WERI-Rb-1 (cell line): ENCODE results near the gene PDLIM3.

Experiments used
- DNase-seq: peaks from one replicate; pipeline ENCODE4 v3.0.0-alpha.2; 2020
- H3K27ac ChIP-seq: fragments of 250-450 bp; sonication (Bioruptor Pico); 2 replicates; pipeline ENCODE4 v1.5.1; 2020; ENCODE audit warnings: mild to moderate bottlenecking, moderate library complexity
- H3K27me3 ChIP-seq: fragments of 250-450 bp; sonication (Bioruptor Pico); 2 replicates; pipeline ENCODE4 v1.5.1; 2021; ENCODE audit warnings: mild to moderate bottlenecking, low read depth, moderate library complexity; ENCODE audit not compliant: insufficient read depth, severe bottlenecking
- H3K36me3 ChIP-seq: fragments of 250-450 bp; sonication (Bioruptor Pico); 2 replicates; pipeline ENCODE4 v1.5.1; 2020; ENCODE audit warnings: mild to moderate bottlenecking, moderate library complexity
- H3K4me3 ChIP-seq: 2 replicates; pipeline ENCODE4 v1.5.1; 2011; ENCODE audit warnings: low read depth, mild to moderate bottlenecking, control low read depth, low read length
- H3K9me3 ChIP-seq: fragments of 250-450 bp; sonication (Bioruptor Pico); 2 replicates; pipeline ENCODE4 v1.5.1; 2021; ENCODE audit warnings: mild to moderate bottlenecking, moderate library complexity; ENCODE audit not compliant: severe bottlenecking
- CTCF ChIP-seq: IDR thresholded peaks from 2 replicates; pipeline ENCODE4 v1.5.1; 2011; ENCODE audit warnings: low read depth, mild to moderate bottlenecking, control low read depth, inconsistent platforms, low read length

The PDLIM3 gene

GRCh38 chr4:185520119-185520518 is 15.2 kb downstream of the PDLIM3 start:
- H3K36me3 ChIP-seq, result no peaks in the 10 kb centered on the region
- no peak overlapping the region for H3K27ac ChIP-seq
- TF ChIP-seq CTCF, result no peak
- no peaks in the 10 kb centered on the region for H3K9me3 ChIP-seq
- H3K27me3 ChIP-seq, result no peaks in the 10 kb centered on the region
- no peak overlapping the region for H3K4me3 ChIP-seq
- DNase-seq, result no peak

- Histone ChIP-seq H3K27me3 (no peaks in the 10 kb centered on the region), H3K9me3 (no peaks in the 10 kb centered on the region), H3K4me3 (no peak overlapping the region), H3K36me3 (no peaks in the 10 kb centered on the region), H3K27ac (no peak overlapping the region)
- no peak for DNase-seq
- TF ChIP-seq CTCF, result no peak
Measured at GRCh38 chr4:185518494-185518893, 16.8 kb downstream of the PDLIM3 start.

- H3K27me3 ChIP-seq, result no peaks in the 10 kb centered on the region
- no peak for DNase-seq
- no peak overlapping the region for H3K4me3 ChIP-seq
- H3K27ac ChIP-seq, result no peak overlapping the region
- no peaks in the 10 kb centered on the region for H3K9me3 ChIP-seq
- H3K36me3 ChIP-seq, result no peaks in the 10 kb centered on the region
- no peak for TF ChIP-seq CTCF
Measured at GRCh38 chr4:185518069-185518468, 17.2 kb downstream of the PDLIM3 start.

- no peaks in the 10 kb centered on the region for H3K36me3 ChIP-seq
- H3K4me3 ChIP-seq, result no peak overlapping the region
- no peak overlapping the region for H3K27ac ChIP-seq
- no peak for TF ChIP-seq CTCF
- DNase-seq, result no peak
- no peaks in the 10 kb centered on the region for H3K9me3 ChIP-seq
- no peaks in the 10 kb centered on the region for H3K27me3 ChIP-seq
Measured at GRCh38 chr4:185515248-185515647, 20.1 kb downstream of the PDLIM3 start.

GRCh38 chr4:185514182-185514697 is 21.1 kb downstream of the PDLIM3 start:
- Histone ChIP-seq H3K27me3 (no peaks in the 10 kb centered on the region), H3K36me3 (no peaks in the 10 kb centered on the region), H3K27ac (no peak overlapping the region), H3K9me3 (no peaks in the 10 kb centered on the region), H3K4me3 (no peak overlapping the region)
- no peak for TF ChIP-seq CTCF
- no peak for DNase-seq

- TF ChIP-seq CTCF, result no peak
- H3K36me3 ChIP-seq, result no peaks in the 10 kb centered on the region
- no peaks in the 10 kb centered on the region for H3K27me3 ChIP-seq
- no peak overlapping the region for H3K27ac ChIP-seq
- H3K9me3 ChIP-seq, result no peaks in the 10 kb centered on the region
- H3K4me3 ChIP-seq, result no peak overlapping the region
- no peak for DNase-seq
Measured at GRCh38 chr4:185513489-185514181, 21.7 kb downstream of the PDLIM3 start.
